OCI-LY3 (cell line): ENCODE results near the gene COLGALT1.
"Not testable (repeated sequence)": the region's sequence is repeated elsewhere in the genome, so short reads cannot be mapped to it uniquely, and the experiment has no call there.

Experiments used
- H2AFZ ChIP-seq: fragments of 200-600, 300-600 bp; shearing (Covaris generic); 2 replicates; pipeline ENCODE4 v1.6.0; 2014; ENCODE audit warnings: antibody characterized with exemption, low read depth, low read length
- H3K27ac ChIP-seq: fragments of 200-600, 300-600 bp; sonication (generic); 2 replicates; pipeline ENCODE4 v1.5.1; 2014; ENCODE audit warnings: mild to moderate bottlenecking, low read length, moderate library complexity, mixed read lengths
- H3K27me3 ChIP-seq: fragments of 200-600, 300-600 bp; sonication (generic); 2 replicates; pipeline ENCODE4 v1.6.1; 2014; ENCODE audit warnings: low read depth, low read length, mixed read lengths
- H3K36me3 ChIP-seq: fragments of 200-600, 300-600 bp; sonication (generic); replicated peaks from 2 replicates; pipeline ENCODE3; 2014; ENCODE audit warnings: low read depth, low read length, mixed read lengths
- H3K4me1 ChIP-seq: fragments of 300-600, 200-600 bp; sonication (generic); 2 replicates; pipeline ENCODE4 v1.6.1; 2014; ENCODE audit warnings: low read length, mixed read lengths
- H3K4me2 ChIP-seq: fragments of 200-600, 300-600 bp; sonication (generic); 2 replicates; pipeline ENCODE4 v1.6.1; 2014; ENCODE audit warnings: low read length, mixed read lengths
- H3K4me3 ChIP-seq: fragments of 300-600, 200-600 bp; sonication (generic); 2 replicates; pipeline ENCODE4 v1.5.1; 2014; ENCODE audit warnings: antibody characterized with exemption, mild to moderate bottlenecking, low read length, moderate library complexity
- H3K79me2 ChIP-seq: fragments of 300-600, 200-600 bp; shearing (Covaris generic); 2 replicates; pipeline ENCODE4 v1.6.1; 2014; ENCODE audit warnings: mild to moderate bottlenecking, low read length, mixed read lengths
- H3K9ac ChIP-seq: fragments of 300-600, 200-600 bp; shearing (Covaris generic); 2 replicates; pipeline ENCODE4 v1.6.0; 2014; ENCODE audit warnings: mild to moderate bottlenecking, low read length, moderate library complexity
- H3K9me3 ChIP-seq: fragments of 200-600, 300-600 bp; shearing (Covaris generic); 2 replicates; pipeline ENCODE4 v1.6.1; 2014; ENCODE audit warnings: low read length, mixed read lengths; ENCODE audit not compliant: insufficient read depth
- H4K20me1 ChIP-seq: fragments of 200-600, 300-600 bp; sonication (generic); 2 replicates; pipeline ENCODE4 v1.6.1; 2016; ENCODE audit warnings: low read length, mixed read lengths; ENCODE audit not compliant: insufficient read depth
- EZH2phosphoT487 ChIP-seq: fragments of 200-600 bp; shearing (Covaris generic); IDR thresholded peaks from 2 replicates; pipeline ENCODE4 v1.6.1; 2018; ENCODE audit warnings: antibody characterized with exemption, mixed run types, low read depth
- TF ChIP-seq, protein P1 (sequence below): fragments of 200-600, 300-600 bp; sonication (generic); IDR thresholded peaks from 2 replicates; pipeline ENCODE4 v1.5.1; 2014; ENCODE audit warnings: antibody characterized with exemption, low read length, low read depth

COLGALT1 gene

DNA sequence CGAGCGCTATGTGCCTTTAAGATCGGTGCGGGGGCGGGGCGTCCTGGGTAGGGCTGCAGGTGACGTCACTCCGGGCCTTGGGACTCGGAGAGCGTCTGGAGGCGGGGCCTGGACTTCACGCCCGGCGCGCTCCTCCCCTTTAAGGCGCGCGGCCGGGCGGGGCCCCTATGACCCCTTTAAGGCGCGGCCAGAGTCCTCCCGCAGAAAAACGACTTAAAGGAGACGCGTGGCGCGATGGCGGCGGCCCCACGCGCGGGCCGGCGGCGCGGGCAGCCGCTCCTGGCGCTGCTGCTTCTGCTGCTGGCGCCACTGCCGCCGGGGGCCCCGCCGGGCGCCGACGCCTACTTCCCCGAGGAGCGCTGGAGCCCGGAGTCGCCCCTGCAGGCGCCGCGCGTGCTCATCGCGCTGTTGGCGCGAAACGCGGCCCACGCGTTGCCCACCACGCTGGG, at the start of gene COLGALT1:
TSS of gene COLGALT1 (plus strand) at position 170 of the 449 bp plus-strand sequence. CDS start at position 235, 65 bp downstream.
- Histone ChIP-seq H3K79me2 (peaks cover 21% of the 10 kb centered on the region), H3K36me3 (peaks cover 49% of the 10 kb centered on the region), H3K4me1 (peaks cover 11% of the 10 kb centered on the region), H4K20me1 (peaks cover 8% of the 10 kb centered on the region), H3K4me2 (peak within 1 kb of the TSS; percentile 85), H2AFZ (peak within 1 kb of the TSS; percentile 39; the same call in 1 of the 2 replicates), H3K27me3 (no peaks in the 10 kb centered on the region), H3K9ac (peak within 1 kb of the TSS; percentile 90), H3K4me3 (peak within 1 kb of the TSS; percentile 79), H3K27ac (peak within 1 kb of the TSS; percentile 76), H3K9me3 (no peaks in the 10 kb centered on the region)
- TF ChIP-seq, protein P1, sequence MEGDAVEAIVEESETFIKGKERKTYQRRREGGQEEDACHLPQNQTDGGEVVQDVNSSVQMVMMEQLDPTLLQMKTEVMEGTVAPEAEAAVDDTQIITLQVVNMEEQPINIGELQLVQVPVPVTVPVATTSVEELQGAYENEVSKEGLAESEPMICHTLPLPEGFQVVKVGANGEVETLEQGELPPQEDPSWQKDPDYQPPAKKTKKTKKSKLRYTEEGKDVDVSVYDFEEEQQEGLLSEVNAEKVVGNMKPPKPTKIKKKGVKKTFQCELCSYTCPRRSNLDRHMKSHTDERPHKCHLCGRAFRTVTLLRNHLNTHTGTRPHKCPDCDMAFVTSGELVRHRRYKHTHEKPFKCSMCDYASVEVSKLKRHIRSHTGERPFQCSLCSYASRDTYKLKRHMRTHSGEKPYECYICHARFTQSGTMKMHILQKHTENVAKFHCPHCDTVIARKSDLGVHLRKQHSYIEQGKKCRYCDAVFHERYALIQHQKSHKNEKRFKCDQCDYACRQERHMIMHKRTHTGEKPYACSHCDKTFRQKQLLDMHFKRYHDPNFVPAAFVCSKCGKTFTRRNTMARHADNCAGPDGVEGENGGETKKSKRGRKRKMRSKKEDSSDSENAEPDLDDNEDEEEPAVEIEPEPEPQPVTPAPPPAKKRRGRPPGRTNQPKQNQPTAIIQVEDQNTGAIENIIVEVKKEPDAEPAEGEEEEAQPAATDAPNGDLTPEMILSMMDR, result no peak
- no peak for TF ChIP-seq EZH2phosphoT487

- no peaks in the 10 kb centered on the region for H3K27me3 ChIP-seq
- no peak overlapping the region for H3K9ac ChIP-seq
- TF ChIP-seq, protein P1, result no peak
- TF ChIP-seq EZH2phosphoT487, result no peak
- peaks cover 52% of the 10 kb centered on the region for H3K79me2 ChIP-seq
- H4K20me1 ChIP-seq, result no peaks in the 10 kb centered on the region
- H3K27ac ChIP-seq, result no peak overlapping the region
- no peak overlapping the region for H3K4me2 ChIP-seq
- H3K4me3 ChIP-seq, result no peak overlapping the region
- no peaks in the 10 kb centered on the region for H3K9me3 ChIP-seq
- H3K36me3 ChIP-seq, result peaks cover 19% of the 10 kb centered on the region
- no peak overlapping the region for H2AFZ ChIP-seq
- peaks cover 8% of the 10 kb centered on the region for H3K4me1 ChIP-seq
Observed at GRCh38 chr19:17506745-17507144, 48.7 kb upstream of the COLGALT1 start.

- H2AFZ ChIP-seq, H3K27me3 ChIP-seq, H3K4me2 ChIP-seq, H3K4me3 ChIP-seq, H3K9me3 ChIP-seq, H4K20me1 ChIP-seq, H3K9ac ChIP-seq, H3K27ac ChIP-seq: not testable (repeated sequence)
- Histone ChIP-seq H3K36me3 (peaks cover 21% of the 10 kb centered on the region), H3K4me1 (peaks cover 12% of the 10 kb centered on the region), H3K79me2 (peaks cover 66% of the 10 kb centered on the region)
Observed at GRCh38 chr19:17508558-17508933, 46.9 kb upstream of the COLGALT1 start.

- peaks cover 78% of the 10 kb centered on the region for H3K79me2 ChIP-seq
- no peaks in the 10 kb centered on the region for H4K20me1 ChIP-seq
- TF ChIP-seq EZH2phosphoT487, result no peak
- TF ChIP-seq, protein P1, result no peak
- H3K9me3 ChIP-seq, result no peaks in the 10 kb centered on the region
- peaks cover 12% of the 10 kb centered on the region for H3K4me1 ChIP-seq
- no peak overlapping the region for H2AFZ ChIP-seq
- H3K9ac ChIP-seq, result peak overlapping the region; percentile 96
- H3K4me3 ChIP-seq, result peak overlapping the region; percentile 87
- H3K4me2 ChIP-seq, result peak overlapping the region; percentile 98
- H3K36me3 ChIP-seq, result peaks cover 23% of the 10 kb centered on the region
- H3K27me3 ChIP-seq, result no peaks in the 10 kb centered on the region
- H3K27ac ChIP-seq, result peak overlapping the region; percentile 91
Observed at GRCh38 chr19:17510220-17510993, 45.0 kb upstream of the COLGALT1 start.
